NCI-H526 treated with DMSO at 0.1 percent for 48 hours (cell line): ENCODE data around the gene TIAM2.

ENCODE experiments used
- DNase-seq: peaks from one replicate; lab custom pipeline; 2025; lab: John Stamatoyannopoulos, UW

TIAM2 gene

GRCh38 chr6:155130161-155130853, 135.2 kb downstream of the TIAM2 start:
- no peak for DNase-seq

- no peak for DNase-seq
Observed at GRCh38 chr6:155132617-155133016, 137.5 kb downstream of the TIAM2 start.

GRCh38 chr6:155141002-155141401, 145.9 kb downstream of the TIAM2 start:
- no peak for DNase-seq

- DNase-seq = no peak
Observed at GRCh38 chr6:155141512-155141911, 146.4 kb downstream of the TIAM2 start.

GRCh38 chr6:155142168-155143028, 147.3 kb downstream of the TIAM2 start:
- no peak for DNase-seq

- no peak for DNase-seq
Observed at GRCh38 chr6:155143029-155143577, 148.0 kb downstream of the TIAM2 start.

- DNase-seq = no peak
Observed at GRCh38 chr6:155143578-155144106, 148.5 kb downstream of the TIAM2 start.

- DNase-seq = no peak
Observed at GRCh38 chr6:155146205-155146604, 151.1 kb downstream of the TIAM2 start.

GRCh38 chr6:155147958-155148663, 153.0 kb downstream of the TIAM2 start:
- no peak for DNase-seq

GRCh38 chr6:155150967-155151671, 156.0 kb downstream of the TIAM2 start:
- no peak for DNase-seq

- DNase-seq = no peak
Observed at GRCh38 chr6:155152211-155153076, 157.3 kb downstream of the TIAM2 start.

GRCh38 chr6:155154158-155154830, 159.2 kb downstream of the TIAM2 start:
- peak; percentile 12 for DNase-seq

GRCh38 chr6:155155787-155156447, 160.8 kb downstream of the TIAM2 start:
- no peak for DNase-seq

GRCh38 chr6:155157101-155157500, 162.0 kb downstream of the TIAM2 start:
- DNase-seq = no peak

GRCh38 chr6:155158030-155158843, 163.1 kb downstream of the TIAM2 start:
- DNase-seq = no peak

- DNase-seq = no peak
Observed at GRCh38 chr6:155162682-155163081, 167.6 kb downstream of the TIAM2 start.

- no peak for DNase-seq
Observed at GRCh38 chr6:155163601-155164000, 168.5 kb downstream of the TIAM2 start.

GRCh38 chr6:155165029-155165710, 170.1 kb downstream of the TIAM2 start:
- no peak for DNase-seq
